NCI-H774 (cell line): ENCODE measurements around the gene FADS1.
A peak's percentile ranks its signal among the peaks of the same experiment; 100 is the strongest.

Experiments
- DNase-seq: peaks from one replicate; lab custom pipeline; 2025; lab: John Stamatoyannopoulos, UW

Gene FADS1

DNA sequence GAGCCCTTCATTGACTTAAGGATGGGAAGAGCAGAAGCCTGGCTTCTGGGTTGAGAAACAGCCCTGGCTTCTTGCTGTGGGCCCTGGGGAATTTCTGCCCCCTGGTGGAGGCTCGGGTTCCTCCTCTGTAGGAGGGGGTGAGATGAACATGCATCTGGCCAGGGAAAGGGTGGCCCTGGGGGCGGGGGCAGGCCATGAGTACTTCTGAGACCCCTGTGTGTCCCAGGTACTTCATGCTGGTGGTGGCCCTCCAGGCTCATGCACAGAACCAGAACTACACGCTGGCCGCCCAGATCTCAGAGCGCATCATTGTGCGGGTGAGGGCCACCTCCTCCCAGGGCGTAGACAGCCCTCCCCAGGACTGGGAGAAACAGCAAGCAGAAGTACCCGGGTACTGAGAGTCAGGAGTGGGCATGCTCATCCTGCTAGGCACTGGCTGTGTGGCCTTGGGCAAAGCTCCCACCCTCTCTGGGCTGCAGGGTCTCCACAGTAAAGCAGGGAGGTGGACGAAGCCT is 40.2 kb downstream of the FADS1 start:
- no peak for DNase-seq

DNA sequence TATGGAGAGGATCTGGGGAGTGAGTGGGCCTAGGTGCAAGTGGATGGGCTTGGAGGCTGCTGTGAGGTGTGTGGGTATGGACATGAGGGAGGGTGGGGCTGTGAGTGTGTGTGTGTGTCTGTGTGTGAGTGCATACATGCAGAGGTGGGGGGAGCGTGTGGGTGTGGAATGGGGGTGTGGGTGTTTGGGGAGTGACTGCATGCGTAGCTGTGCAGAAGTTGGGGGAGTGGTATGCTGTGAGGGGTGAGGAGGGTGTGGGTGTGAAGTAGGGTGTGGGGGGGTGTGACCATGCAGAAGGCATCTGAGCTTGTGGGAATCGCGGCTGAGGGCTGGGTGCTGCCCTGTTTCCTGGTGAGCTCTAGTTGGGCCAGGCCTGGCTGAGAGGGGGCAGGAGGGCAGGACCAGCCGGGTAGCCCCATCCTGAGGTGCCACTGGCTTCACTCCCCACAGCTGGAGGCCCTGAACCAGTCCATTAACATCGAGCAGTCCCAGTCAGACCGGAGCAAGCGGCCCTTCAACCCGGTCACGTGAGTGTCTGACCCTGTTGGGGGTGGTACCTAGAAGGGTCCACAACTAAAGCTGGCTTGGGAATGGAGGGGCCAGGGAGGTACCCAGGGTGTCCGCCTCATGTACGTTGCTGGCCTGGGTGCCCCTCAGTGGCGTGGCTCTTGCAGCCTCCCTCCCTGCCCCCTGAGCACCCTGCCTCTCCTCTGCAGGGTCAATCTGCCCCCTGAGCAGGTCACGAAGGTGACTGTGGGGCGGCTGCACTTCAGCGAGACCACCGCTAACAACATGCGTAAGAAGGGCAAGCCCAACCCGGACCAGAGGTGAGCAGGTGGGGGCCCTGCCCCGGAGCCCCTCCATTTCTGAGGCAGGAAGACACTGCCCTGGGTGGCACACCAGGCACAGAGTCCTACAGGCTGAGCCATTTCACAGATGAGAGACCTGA is 40.9 kb downstream of the FADS1 start:
- DNase-seq: no peak

DNA sequence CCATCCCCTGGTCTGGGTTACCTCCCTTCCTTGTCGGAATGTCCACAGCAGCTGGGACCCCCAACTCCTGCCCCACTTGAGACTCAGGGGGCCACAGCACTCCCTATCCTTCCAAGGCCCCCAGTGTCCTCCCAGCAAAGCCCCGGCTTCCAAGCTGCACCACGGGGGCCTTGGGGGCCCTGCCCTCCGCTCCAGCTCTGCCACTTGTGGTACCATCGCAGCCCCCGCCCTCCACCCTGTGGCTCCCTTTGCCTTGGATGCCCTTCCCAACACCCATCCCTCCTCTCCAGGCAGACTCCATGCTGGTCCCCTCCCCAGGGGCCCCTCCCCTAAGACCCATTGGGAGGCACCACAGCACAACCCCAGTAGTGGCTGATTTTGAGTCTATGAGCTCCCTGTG is 41.7 kb downstream of the FADS1 start:
- no peak for DNase-seq

- no peak for DNase-seq
These were observed 42.4 kb downstream of the FADS1 start for GRCh38 chr11:61774411-61774810.

DNA sequence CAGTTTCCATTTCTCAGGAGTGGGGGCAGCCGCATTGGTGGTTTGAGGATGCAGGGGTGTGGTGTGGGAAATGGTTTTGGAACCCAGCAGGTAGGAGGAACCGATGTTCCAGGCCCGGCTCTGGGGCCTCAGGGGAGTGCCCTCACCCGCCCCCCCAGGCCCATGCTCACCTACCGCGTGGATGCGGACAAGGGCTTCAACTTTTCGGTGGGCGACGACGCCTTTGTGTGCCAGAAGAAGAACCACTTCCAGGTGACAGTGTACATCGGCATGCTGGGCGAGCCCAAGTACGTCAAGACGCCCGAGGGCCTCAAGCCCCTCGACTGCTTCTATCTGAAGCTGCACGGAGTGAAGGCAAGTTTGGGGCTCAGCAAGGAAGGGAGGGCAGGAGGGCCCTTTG is 43.0 kb downstream of the FADS1 start:
- DNase-seq: no peak

- no peak for DNase-seq
These were observed 43.4 kb downstream of the FADS1 start for GRCh38 chr11:61773356-61773755.

GRCh38 chr11:61771985-61772455 is 44.8 kb downstream of the FADS1 start:
- DNase-seq: no peak

- DNase-seq: no peak
These were observed 45.5 kb downstream of the FADS1 start for GRCh38 chr11:61771195-61771894.

GRCh38 chr11:61769946-61770683 is 46.7 kb downstream of the FADS1 start:
- no peak for DNase-seq

DNA sequence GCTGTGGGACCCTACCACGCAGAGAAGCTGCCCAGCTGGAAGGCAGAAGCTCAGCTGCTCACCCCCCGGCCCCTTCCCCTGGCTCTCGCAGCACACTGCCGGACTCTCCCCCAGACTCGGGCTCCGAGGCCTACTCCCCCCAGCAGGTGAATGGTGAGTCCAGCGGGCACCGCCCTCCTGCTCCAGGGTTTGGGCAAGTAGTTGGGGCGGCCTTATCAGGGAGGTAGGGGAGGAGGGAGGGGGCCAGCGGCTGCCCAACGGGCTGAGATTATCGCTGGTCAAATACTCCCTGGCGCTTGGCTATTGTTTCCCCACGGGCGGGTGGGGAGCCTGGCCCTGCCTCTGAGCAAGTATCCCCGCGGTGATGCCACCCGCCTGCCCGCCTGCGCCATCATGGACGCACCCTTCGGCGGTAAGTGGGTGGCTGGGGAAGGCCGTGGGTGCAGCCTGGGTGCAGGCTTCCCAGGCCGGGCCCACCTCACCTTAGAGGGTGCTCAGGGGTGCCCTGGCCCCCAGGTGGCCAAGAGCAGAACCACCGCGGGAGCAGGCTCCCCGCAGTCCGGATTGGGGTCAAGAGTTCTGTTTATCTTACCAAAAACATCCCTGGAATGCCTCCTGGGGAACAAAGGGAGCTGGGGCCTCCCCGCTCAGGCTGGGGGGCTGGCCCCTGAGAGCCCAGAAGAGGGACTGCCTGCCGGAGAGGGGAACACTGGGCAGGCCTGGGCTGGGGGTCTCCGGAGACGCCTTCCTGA is 47.5 kb downstream of the FADS1 start:
- DNase-seq: no peak

GRCh38 chr11:61768376-61769076 is 48.3 kb downstream of the FADS1 start:
- DNase-seq: no peak

- peak; percentile 21 for DNase-seq
These were observed 50.4 kb downstream of the FADS1 start for GRCh38 chr11:61766353-61766841.

- no peak for DNase-seq
These were observed 51.1 kb downstream of the FADS1 start for GRCh38 chr11:61765550-61766253.

DNA sequence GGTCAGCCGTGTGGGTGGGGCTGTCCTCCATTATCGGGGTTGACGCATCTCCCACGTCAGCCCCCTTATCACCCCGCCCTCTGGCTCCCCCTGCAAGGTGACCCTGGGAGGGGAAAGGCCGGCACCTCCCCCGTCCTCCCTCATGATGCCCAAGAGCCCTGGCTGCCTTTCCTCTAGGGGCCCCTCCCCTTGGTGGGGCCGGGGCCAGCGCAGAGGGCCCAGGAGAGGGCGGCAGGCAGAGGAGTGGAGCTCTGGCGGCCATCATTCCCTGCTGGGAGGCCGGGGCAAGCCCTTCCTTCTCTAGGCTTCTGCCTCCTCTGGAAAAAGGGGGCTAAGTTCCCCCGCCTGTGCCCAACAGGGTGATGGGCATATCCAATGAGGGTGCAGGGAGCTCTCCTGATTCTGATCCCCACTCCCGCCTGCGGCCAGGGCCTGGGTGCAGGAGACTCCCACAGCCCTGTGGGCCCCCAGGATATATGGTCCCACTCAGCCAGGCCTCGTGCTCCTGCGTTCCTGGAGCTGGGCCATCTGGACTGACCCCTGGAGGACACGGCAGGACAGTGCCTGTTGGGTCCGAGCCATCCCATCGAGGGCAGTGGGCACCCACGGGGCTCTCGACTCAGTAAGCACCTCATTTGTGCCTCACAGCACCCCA is 52.1 kb downstream of the FADS1 start:
- no peak for DNase-seq

DNA sequence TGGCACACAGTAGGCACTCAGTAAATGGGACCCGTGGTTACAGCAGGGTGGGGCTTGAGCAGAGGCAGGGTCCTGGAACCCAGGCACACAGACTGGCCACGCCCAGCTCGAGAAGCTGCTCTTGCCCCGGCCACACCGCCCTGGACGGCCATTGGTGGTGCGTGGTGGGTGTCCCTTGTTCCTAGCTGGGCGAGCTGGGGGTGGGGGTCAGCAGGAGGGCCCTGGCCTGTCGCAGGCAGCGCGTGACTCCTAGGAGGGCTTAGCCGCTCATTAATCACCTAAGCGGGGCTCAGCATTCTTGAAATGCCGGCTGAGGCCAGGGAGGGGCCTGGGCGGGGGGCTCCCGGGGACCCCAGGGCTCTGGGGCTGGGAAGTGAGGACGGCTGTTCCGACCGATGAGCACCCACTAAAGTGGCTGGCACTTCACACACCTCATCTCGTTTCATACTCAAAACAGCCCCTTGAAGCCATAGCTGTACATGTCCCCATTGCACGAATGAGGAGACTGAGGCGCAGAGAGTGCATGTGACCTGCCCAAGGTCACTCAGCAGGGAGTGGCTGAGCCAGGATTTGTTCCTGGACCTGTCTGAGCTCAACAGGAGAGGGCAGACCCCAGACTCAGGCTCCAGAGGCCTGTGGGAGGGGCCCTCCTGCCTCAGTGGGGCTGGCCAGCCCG is 52.7 kb downstream of the FADS1 start:
- DNase-seq: no peak

GRCh38 chr11:61762798-61763197 is 54.0 kb downstream of the FADS1 start:
- DNase-seq: no peak

- no peak for DNase-seq
These were observed 54.6 kb downstream of the FADS1 start for GRCh38 chr11:61762223-61762615.

DNA sequence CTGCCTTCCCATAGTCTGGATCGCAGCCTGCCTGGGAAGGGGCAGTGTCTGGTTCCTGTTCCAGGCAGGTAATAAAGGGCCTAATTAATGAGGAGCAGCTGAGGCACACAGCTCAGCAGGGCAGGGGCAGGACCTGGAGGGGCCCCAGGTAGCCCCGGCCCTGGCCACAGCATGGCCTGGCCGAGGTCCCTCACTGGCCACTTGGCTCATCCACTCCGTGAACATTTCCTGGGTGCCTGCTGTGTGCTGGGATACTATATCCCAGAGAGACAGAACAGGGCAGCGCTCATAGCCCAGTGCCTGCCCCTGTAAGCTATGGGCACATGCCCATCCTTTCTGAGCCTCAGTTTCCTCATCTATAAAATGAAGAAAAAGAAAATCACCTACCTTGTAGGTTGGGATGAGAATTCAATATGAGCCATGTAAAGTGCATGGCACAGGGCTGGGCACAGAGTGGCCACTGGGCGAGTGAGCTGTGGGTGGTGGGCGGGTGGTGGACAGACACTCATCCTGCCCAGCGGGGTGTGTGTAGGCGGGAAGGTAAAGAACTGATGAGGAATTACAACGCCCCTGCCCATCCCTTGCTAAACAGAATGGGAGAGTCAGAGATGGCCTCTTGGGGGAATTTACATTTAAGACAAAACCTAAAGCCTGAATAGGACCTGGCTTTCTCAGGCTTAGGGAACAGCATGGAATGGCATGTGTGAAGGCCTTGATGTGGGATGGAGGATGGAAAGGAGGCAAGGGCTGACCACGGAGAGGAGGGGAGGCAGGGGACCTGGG is 55.2 kb downstream of the FADS1 start:
- no peak for DNase-seq
